PC-3 (cell line): ENCODE measurements around the gene ANKIB1. TPM values are rescaled to one million over a fixed set of nuclear protein-coding genes. Genes with fewer than 3 reads are reported as not detected.

Experiments
- ATAC-seq: fragments of 200-7000 bp; cut with Tn5 transposase; 2 replicates; pipeline ENCODE4 v1.9.1; 2020; ENCODE audit warnings: mild to moderate bottlenecking, moderate library complexity
- BruUV-seq: library from RNA; stranded (reverse); fragments of 400-500 nt; replicated peaks from 2 replicates; lab custom pipeline; 2021; lab: Mats Ljungman, UMichigan
- CTCF ChIA-PET: fragments of 300-600 bp; sonication (Branson Sonifier 250); formaldehyde crosslinking; loops from one replicate; lab custom pipeline; 2022; ENCODE audit warnings: antibody characterized with exemption; lab: Charles Lee
- POLR2A ChIA-PET: fragments of 300-600 bp; sonication (Branson Sonifier 250); formaldehyde crosslinking; loops from one replicate; lab custom pipeline; 2022; ENCODE audit warnings: antibody characterized with exemption; ENCODE audit not compliant: unreplicated experiment; lab: Charles Lee
- DNase-seq: peaks from one replicate; pipeline ENCODE4 v3.0.0-alpha.2; 2015
- H2AFZ ChIP-seq: fragments of 300-600 bp; sonication (generic); 2 replicates; pipeline ENCODE4 v1.6.0; 2016; ENCODE audit warnings: antibody characterized with exemption, low read length
- H3F3A ChIP-seq: fragments of 300-600 bp; sonication (generic); one replicate; pipeline ENCODE4 v1.6.0; 2017; ENCODE audit warnings: antibody characterized with exemption, low read length, control low read depth, mild to moderate bottlenecking; ENCODE audit not compliant: unreplicated experiment
- H3K27ac ChIP-seq: fragments of 300-600 bp; sonication (generic); 2 replicates; pipeline ENCODE4 v1.5.1; 2016; ENCODE audit warnings: mild to moderate bottlenecking, low read length
- H3K27me3 ChIP-seq: fragments of 300-600 bp; sonication (generic); 2 replicates; pipeline ENCODE4 v1.6.1; 2016; ENCODE audit warnings: low read length, mixed read lengths
- H3K36me3 ChIP-seq: fragments of 300-600 bp; sonication (generic); 2 replicates; pipeline ENCODE4 v1.6.1; 2016; ENCODE audit warnings: low read depth, mixed run types, low read length, mixed read lengths
- H3K4me1 ChIP-seq: fragments of 300-600 bp; sonication (generic); 2 replicates; pipeline ENCODE4 v1.5.1; 2016; ENCODE audit warnings: low read length; ENCODE audit not compliant: insufficient read depth
- H3K4me2 ChIP-seq: fragments of 300-600 bp; sonication (generic); 2 replicates; pipeline ENCODE4 v1.6.0; 2016; ENCODE audit warnings: low read length
- H3K4me3 ChIP-seq: fragments of 300-600 bp; sonication (generic); 2 replicates; pipeline ENCODE4 v1.5.1; 2016; ENCODE audit warnings: mild to moderate bottlenecking, low read length, mixed read lengths
- H3K79me2 ChIP-seq: fragments of 300-600 bp; sonication (generic); 2 replicates; pipeline ENCODE4 v1.6.1; 2017; ENCODE audit warnings: low read length, mixed read lengths
- H3K9ac ChIP-seq: fragments of 300-600 bp; sonication (generic); 2 replicates; pipeline ENCODE4 v1.6.0; 2016; ENCODE audit warnings: mild to moderate bottlenecking, low read length
- H3K9me2 ChIP-seq: fragments of 300-600 bp; sonication (generic); replicated peaks from 2 replicates; pipeline ENCODE4 v1.6.1; 2016; ENCODE audit warnings: mixed run types, low read length, mixed read lengths
- H3K9me3 ChIP-seq: fragments of 300-600 bp; sonication (generic); 2 replicates; pipeline ENCODE4 v1.6.1; 2016; ENCODE audit warnings: low read length, mixed read lengths
- H4K20me1 ChIP-seq: fragments of 300-600 bp; sonication (generic); 2 replicates; pipeline ENCODE4 v1.6.1; 2016; ENCODE audit warnings: low read length, mixed read lengths
- CTCF ChIP-seq: fragments of 300-600 bp; sonication (generic); conservative IDR thresholded peaks from 2 replicates; pipeline ENCODE4 v1.5.1; 2017; ENCODE audit warnings: antibody characterized with exemption, low read depth, mild to moderate bottlenecking, low read length
- EZH2 ChIP-seq: fragments of 300-600 bp; sonication (generic); IDR thresholded peaks from one replicate; pipeline ENCODE4 v1.6.1; 2017; ENCODE audit warnings: antibody characterized with exemption, mild to moderate bottlenecking, low read length; ENCODE audit not compliant: unreplicated experiment
- EZH2phosphoT487 ChIP-seq: fragments of 300-600 bp; sonication (generic); IDR thresholded peaks from 2 replicates; pipeline ENCODE4 v1.6.1; 2018; ENCODE audit warnings: mild to moderate bottlenecking, antibody characterized with exemption, low read length, borderline replicate concordance
- intact Hi-C: fragments of 100-400 bp; cut with micrococcal nuclease; formaldehyde crosslinking; loops from 2 replicates; pipeline ENCODE4 v1.9.0; 2023
- total RNA-seq: library from RNA; depleted of rRNA; stranded (reverse); fragments of >200 nt; gene quantifications from 2 replicates; pipeline ENCODE4 v1.2.3, GENCODE V29; 2014

Gene ANKIB1
- total RNA-seq, 1 experiment from 2014 or later, result 32.1 TPM

- H4K20me1 ChIP-seq, result no peaks in the 10 kb centered on the region
- ChIA-PET CTCF (no interaction called here), POLR2A (no interaction called here)
- TF ChIP-seq CTCF, result no peak
- TF ChIP-seq EZH2, result no peak
- no peak overlapping the region for H2AFZ ChIP-seq
- no peak overlapping the region for H3K27ac ChIP-seq
- no peaks in the 10 kb centered on the region for H3K79me2 ChIP-seq
- no peaks in the 10 kb centered on the region for H3K9me3 ChIP-seq
- no peaks in the 10 kb centered on the region for H3K27me3 ChIP-seq
- no peak for ATAC-seq
- H3K4me1 ChIP-seq, result no peaks in the 10 kb centered on the region
- no TSS peak for BruUV-seq
- no peak overlapping the region for H3K4me2 ChIP-seq
- H3K36me3 ChIP-seq, result peaks cover 7% of the 10 kb centered on the region; the same call in 1 of the 2 replicates
- intact Hi-C loops, result no loop called here
- no peaks in the 10 kb centered on the region for H3F3A ChIP-seq
- H3K4me3 ChIP-seq, result no peak overlapping the region
- no peak for DNase-seq
- no peaks in the 10 kb centered on the region for H3K9me2 ChIP-seq
- no peak overlapping the region for H3K9ac ChIP-seq
Observed at GRCh38 chr7:92402920-92403759, 157.4 kb downstream of the ANKIB1 start.

GRCh38 chr7:92403760-92404074 lies 157.9 kb downstream of the ANKIB1 start:
- no peaks in the 10 kb centered on the region for H3F3A ChIP-seq
- H3K36me3 ChIP-seq, result peaks cover 7% of the 10 kb centered on the region; the same call in 1 of the 2 replicates
- H2AFZ ChIP-seq, result no peak overlapping the region
- DNase-seq, result no peak
- no peaks in the 10 kb centered on the region for H3K9me3 ChIP-seq
- no peak overlapping the region for H3K4me3 ChIP-seq
- no peak overlapping the region for H3K4me2 ChIP-seq
- TF ChIP-seq EZH2, result no peak
- TF ChIP-seq CTCF, result no peak
- no peak for TF ChIP-seq EZH2phosphoT487
- no peak for ATAC-seq
- H3K9ac ChIP-seq, result no peak overlapping the region
- POLR2A ChIA-PET, result no interaction called here
- CTCF ChIA-PET, result no interaction called here
- H3K9me2 ChIP-seq, result no peaks in the 10 kb centered on the region
- no TSS peak for BruUV-seq
- H3K79me2 ChIP-seq, result no peaks in the 10 kb centered on the region
- H4K20me1 ChIP-seq, result no peaks in the 10 kb centered on the region
- no peaks in the 10 kb centered on the region for H3K4me1 ChIP-seq
- no peaks in the 10 kb centered on the region for H3K27me3 ChIP-seq
- intact Hi-C loops, result no loop called here
- H3K27ac ChIP-seq, result no peak overlapping the region

- Histone ChIP-seq H3K9me3 (no peaks in the 10 kb centered on the region), H2AFZ (no peak overlapping the region), H3K79me2 (no peaks in the 10 kb centered on the region), H3K4me3 (no peak overlapping the region), H3K4me2 (no peak overlapping the region), H4K20me1 (no peaks in the 10 kb centered on the region), H3K27ac (no peak overlapping the region), H3F3A (no peaks in the 10 kb centered on the region), H3K9me2 (no peaks in the 10 kb centered on the region), H3K4me1 (no peaks in the 10 kb centered on the region), H3K36me3 (peaks cover 7% of the 10 kb centered on the region; the same call in 1 of the 2 replicates), H3K27me3 (no peaks in the 10 kb centered on the region), H3K9ac (no peak overlapping the region)
- ChIA-PET POLR2A (no interaction called here), CTCF (no interaction called here)
- no TSS peak for BruUV-seq
- no peak for TF ChIP-seq EZH2phosphoT487
- no peak for TF ChIP-seq EZH2
- no peak for TF ChIP-seq CTCF
- ATAC-seq (no peak), DNase-seq (no peak)
- intact Hi-C loops, result no loop called here
Observed at GRCh38 chr7:92404170-92404614, 158.4 kb downstream of the ANKIB1 start.
